Stimulated activated CD8-positive, alpha-beta memory T cell treated with anti-CD3 and anti-CD28 coated beads, Interleukin-7, amount 100 ng/mL, for 4 hours (primary cell): Measurements from ENCODE around the gene SLC34A1.

Experiments
- DNase-seq, 2 donors: peaks; one replicate each; pipeline ENCODE4 v3.0.0-alpha.2; 2020; ENCODE audit warnings: low read depth in 2 of 2

Gene SLC34A1

DNA sequence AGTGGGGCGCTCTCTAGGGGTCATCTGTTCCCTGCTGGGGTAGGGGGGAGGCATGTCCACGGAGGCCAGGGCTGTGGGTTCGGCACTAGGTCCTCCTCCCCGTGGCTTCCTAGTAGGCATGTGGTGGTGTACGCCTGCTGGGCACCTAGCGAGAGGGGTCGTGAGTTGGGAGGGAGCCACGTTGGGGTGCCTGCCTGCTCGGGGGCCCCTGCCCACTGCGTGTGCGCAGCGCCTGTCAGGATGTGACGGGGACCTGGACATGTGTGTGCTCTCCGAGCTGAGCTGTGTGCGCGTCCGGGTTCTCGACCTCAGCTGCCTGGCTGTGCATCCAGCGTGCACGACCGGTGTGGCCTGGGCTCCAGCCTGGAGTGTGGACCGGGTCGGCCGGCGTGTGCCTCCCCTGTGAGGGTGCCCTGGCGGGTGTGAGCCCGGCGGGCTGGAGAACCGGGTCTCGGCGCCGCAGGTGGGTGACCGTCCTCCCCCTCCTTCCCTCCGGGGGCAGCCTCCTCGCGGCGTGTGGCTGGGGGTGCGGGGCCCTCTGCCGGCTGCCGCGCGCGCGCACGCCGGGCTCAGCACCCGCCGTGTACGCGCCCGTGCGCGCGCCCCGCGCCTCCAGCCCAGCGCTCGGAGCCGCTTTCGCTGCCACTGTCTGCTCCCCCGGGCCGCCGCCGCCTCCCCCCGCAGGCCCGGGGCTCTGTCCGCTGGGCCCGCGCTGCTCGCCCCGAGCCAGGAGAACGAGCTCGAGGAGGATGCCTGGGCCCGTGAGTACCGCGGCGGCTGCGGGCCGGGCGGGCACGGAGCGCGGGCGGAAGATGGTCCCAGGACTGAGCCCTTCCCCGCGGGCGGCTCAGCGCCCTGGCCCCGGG lies 62.2 kb downstream of the SLC34A1 start, which contains the start of gene PRR7:
Gene PRR7 (plus strand): TSS at position 615 of the 866 bp plus-strand sequence. CDS start 8,254 bp downstream, outside the sequence.
- DNase-seq: peak; percentile 26 to 77

DNA sequence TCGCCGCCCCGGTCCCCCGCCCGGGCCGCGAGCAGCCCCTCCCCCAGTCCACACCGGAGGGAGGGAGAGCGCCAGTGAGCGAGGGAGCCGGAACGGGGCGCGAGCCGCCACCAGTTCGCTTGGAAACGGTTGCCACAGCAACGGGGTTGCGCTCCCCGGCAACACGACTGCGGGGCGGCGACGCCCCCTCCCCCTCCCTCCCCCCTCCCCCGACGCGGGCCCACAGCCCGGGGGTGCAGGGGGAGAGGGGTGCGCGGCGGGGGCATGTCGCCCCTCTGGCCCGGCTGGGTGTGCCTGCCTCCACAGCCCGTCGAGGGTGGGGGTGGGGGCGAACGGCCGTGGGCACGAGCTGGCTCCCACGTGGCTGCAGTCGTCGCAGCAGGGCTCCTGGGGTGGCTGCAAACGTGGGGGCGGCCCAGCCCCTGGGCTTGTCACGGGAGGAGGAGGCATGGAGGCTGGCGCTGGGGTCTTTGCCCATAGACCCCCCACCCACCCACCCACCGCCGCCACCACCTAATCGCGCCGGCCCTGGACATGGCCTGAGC lies 62.9 kb downstream of the SLC34A1 start:
- DNase-seq: peak in 1 of 2 donors; percentile 64

DNA sequence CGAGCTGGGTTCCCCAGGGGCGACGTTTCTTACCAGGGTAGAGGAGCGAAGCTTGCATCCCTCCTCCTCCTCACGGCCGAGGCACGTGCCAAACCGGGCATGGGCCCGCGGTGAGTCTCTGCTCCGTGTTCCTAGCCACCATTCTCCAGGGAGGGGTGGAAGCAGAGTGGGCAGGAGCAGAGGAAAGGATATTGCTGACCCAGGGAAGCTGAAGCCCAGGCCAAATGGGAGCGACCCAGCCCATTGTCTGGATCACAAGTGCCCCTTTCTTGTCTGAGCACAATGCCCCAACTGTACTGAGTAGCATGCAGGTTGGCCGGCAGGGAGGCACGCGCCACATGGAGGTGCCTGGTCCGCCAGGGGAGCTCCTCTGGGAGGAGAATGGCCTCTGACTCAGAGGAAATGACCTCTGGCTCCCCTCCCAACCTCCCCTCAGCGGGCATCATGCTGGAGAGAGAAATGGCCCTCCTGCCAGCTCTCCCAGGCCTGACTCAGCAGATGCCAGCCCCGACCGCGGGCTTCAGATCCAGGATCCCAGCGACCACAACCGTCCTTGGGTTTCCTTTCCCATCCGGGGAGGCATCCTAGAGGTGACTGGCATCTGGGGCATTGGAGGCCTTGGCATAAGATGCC lies 63.5 kb downstream of the SLC34A1 start:
- no peak for DNase-seq
